Bronchial epithelial cell (primary cell): ENCODE results near the gene UBP1. TPM values are rescaled to one million over a fixed set of nuclear protein-coding genes. Genes with fewer than 3 reads are reported as not detected.

Experiments
- DNase-seq: peaks from one replicate; pipeline ENCODE4 v3.0.0-alpha.2; 2010; ENCODE audit warnings: low read depth
- FAIRE-seq: peaks from 2 replicates; lab custom pipeline; 2011; peaks lifted over from hg19 to GRCh38; lab: Jason Lieb, UNC
- H3K27me3 ChIP-seq: 2 replicates; pipeline ENCODE4 v1.5.1; 2011; ENCODE audit warnings: low read length; ENCODE audit not compliant: control insufficient read depth, insufficient read depth
- H3K36me3 ChIP-seq: 2 replicates; pipeline ENCODE4 v1.5.1; 2011; ENCODE audit warnings: low read length; ENCODE audit not compliant: control insufficient read depth, insufficient read depth
- H3K4me3 ChIP-seq: 2 replicates; pipeline ENCODE4 v1.5.1; 2011; ENCODE audit warnings: mild to moderate bottlenecking, low read depth, low read length, control low read depth
- CTCF ChIP-seq: IDR thresholded peaks from 2 replicates; pipeline ENCODE4 v1.5.1; 2011; ENCODE audit warnings: mild to moderate bottlenecking, moderate library complexity, low read length, control low read depth, inconsistent platforms; ENCODE audit not compliant: insufficient read depth, severe bottlenecking
- total RNA-seq: library from RNA; depleted of rRNA; stranded (reverse); fragments of >200 nt; gene quantifications from 2 replicates; pipeline ENCODE4 v1.2.1, GENCODE V29; 2014

The UBP1 gene
- total RNA-seq, 1 donor from 2014 or later: 34.8 TPM

- DNase-seq: no peak
- no peak for TF ChIP-seq CTCF
- H3K36me3 ChIP-seq: peaks cover 4% of the 10 kb centered on the region
- no peak for FAIRE-seq
- no peak overlapping the region for H3K4me3 ChIP-seq
- no peaks in the 10 kb centered on the region for H3K27me3 ChIP-seq
Measured at GRCh38 chr3:33383951-33384350, 56.3 kb downstream of the UBP1 start.

GRCh38 chr3:33380653-33381052, 59.6 kb downstream of the UBP1 start:
- no peak for TF ChIP-seq CTCF
- no peak for FAIRE-seq
- no peaks in the 10 kb centered on the region for H3K27me3 ChIP-seq
- peaks cover 6% of the 10 kb centered on the region for H3K36me3 ChIP-seq
- DNase-seq: no peak
- no peak overlapping the region for H3K4me3 ChIP-seq

- no peak for TF ChIP-seq CTCF
- DNase-seq (peak; percentile 66), FAIRE-seq (no peak)
- no peaks in the 10 kb centered on the region for H3K27me3 ChIP-seq
- peaks cover 17% of the 10 kb centered on the region for H3K36me3 ChIP-seq
- no peak overlapping the region for H3K4me3 ChIP-seq
Measured at GRCh38 chr3:33377931-33378330, 62.3 kb downstream of the UBP1 start.

- no peak for FAIRE-seq
- no peak for DNase-seq
- TF ChIP-seq CTCF: no peak
- H3K27me3 ChIP-seq: no peaks in the 10 kb centered on the region
- no peak overlapping the region for H3K4me3 ChIP-seq
- H3K36me3 ChIP-seq: peaks cover 17% of the 10 kb centered on the region
Measured at GRCh38 chr3:33377489-33377888, 62.7 kb downstream of the UBP1 start.

GRCh38 chr3:33373082-33373437, 67.1 kb downstream of the UBP1 start:
- FAIRE-seq (peak; percentile 66), DNase-seq (no peak)
- Histone ChIP-seq H3K4me3 (no peak overlapping the region), H3K36me3 (peaks cover 14% of the 10 kb centered on the region), H3K27me3 (no peaks in the 10 kb centered on the region)
- no peak for TF ChIP-seq CTCF
